ENCODE measurements around the gene CSNK1G1.
"Not testable (repeated sequence)": the region's sequence is repeated elsewhere in the genome, so short reads cannot be mapped to it uniquely, and the experiment has no call there.

CSNK1G1 gene

GRCh38 chr15:64127521-64128270 is 228.3 kb downstream of the CSNK1G1 start:
- no peak for DNase-seq

GRCh38 chr15:64125978-64126377 is 230.0 kb downstream of the CSNK1G1 start:
- no peak for DNase-seq

GRCh38 chr15:64122936-64123351 is 233.0 kb downstream of the CSNK1G1 start:
- no peak for DNase-seq

GRCh38 chr15:64122444-64122843 is 233.5 kb downstream of the CSNK1G1 start:
- DNase-seq: no peak

GRCh38 chr15:64121614-64122013 is 234.4 kb downstream of the CSNK1G1 start:
- no peak for DNase-seq

GRCh38 chr15:64120322-64120721 is 235.7 kb downstream of the CSNK1G1 start:
- not testable (repeated sequence) for DNase-seq

DNA sequence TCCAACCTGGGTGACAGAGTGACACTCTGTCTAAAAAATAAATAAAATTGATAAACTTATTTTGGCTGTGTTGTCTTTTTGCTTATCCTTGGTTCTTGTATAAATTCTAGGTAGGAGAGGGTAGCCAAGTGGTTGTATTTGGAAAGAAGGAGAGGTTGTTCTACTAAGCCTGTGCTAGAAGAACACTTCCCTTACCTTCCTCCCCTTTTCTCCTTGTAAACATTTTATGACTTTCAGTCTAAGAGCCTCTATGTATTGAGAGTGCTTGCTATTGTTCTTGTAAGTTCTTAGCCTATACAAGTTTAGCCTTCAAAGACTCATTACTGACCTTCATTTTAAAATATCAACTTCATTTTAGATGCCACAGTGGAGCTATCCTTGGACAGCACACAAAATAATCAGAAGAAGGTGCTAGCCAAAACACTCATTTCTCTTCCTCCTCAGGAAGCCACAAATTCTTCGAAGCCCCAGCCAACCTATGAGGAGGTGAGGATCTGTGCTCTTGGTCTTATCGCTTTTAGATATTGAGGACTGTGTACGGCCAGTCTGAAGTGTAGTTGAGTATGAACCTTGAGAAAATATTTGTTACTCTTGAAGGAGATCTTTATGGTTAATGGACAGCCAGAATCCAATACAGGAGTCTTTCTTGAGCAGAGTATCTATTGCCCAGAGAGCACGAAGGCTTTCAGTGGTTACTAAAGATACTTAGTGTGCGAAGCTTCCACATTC is 238.1 kb downstream of the CSNK1G1 start:
- no peak for DNase-seq

All from NCI-H226 (cell line).